Measurements from ENCODE around the gene SLC31A2.

DNA sequence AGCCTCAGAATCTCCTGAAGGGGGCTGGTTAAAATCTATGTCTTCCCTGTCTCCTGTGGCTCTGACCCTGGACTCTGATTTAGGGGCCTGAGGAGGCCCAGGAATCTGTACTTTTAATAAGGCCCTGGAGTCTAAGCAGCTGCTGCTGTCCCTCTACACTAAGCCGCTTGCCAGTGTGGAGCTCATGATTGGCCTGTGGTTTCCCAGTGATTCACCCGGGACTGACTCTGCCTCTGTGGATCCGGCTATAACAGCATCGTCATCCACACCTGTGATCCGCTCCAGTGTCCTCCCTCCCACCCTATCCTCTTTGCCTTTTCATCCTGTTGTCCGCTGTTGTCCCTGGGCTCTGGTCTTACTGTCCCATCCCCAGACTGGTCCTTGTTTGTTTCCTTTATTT is 3.7 kb downstream of the SLC31A2 start:
- TF ChIP-seq, protein P1, sequence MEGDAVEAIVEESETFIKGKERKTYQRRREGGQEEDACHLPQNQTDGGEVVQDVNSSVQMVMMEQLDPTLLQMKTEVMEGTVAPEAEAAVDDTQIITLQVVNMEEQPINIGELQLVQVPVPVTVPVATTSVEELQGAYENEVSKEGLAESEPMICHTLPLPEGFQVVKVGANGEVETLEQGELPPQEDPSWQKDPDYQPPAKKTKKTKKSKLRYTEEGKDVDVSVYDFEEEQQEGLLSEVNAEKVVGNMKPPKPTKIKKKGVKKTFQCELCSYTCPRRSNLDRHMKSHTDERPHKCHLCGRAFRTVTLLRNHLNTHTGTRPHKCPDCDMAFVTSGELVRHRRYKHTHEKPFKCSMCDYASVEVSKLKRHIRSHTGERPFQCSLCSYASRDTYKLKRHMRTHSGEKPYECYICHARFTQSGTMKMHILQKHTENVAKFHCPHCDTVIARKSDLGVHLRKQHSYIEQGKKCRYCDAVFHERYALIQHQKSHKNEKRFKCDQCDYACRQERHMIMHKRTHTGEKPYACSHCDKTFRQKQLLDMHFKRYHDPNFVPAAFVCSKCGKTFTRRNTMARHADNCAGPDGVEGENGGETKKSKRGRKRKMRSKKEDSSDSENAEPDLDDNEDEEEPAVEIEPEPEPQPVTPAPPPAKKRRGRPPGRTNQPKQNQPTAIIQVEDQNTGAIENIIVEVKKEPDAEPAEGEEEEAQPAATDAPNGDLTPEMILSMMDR (IDR thresholded peaks at IDR 0.05), result no peak
- no peak for TF ChIP-seq POLR2A (IDR thresholded peaks at IDR 0.05)

Measured in lower leg skin (tissue), 3 donors.